D721Med (cell line): ENCODE data around the gene KLF16.
A peak's percentile ranks its signal among the peaks of the same experiment; 100 is the strongest.
"Not testable (repeated sequence)": the region's sequence is repeated elsewhere in the genome, so short reads cannot be mapped to it uniquely, and the experiment has no call there.

Experiments used
- DNase-seq: peaks from one replicate; pipeline ENCODE4 v3.0.0; 2011; ENCODE audit warnings: low spot score; ENCODE audit not compliant: insufficient read length
- FAIRE-seq: peaks from 2 replicates; lab custom pipeline; 2011; peaks lifted over from hg19 to GRCh38; lab: Jason Lieb, UNC
- TF ChIP-seq, protein P1 (sequence below): IDR thresholded peaks from 2 replicates; pipeline ENCODE4 v1.5.1; 2012; ENCODE audit warnings: mild to moderate bottlenecking, control low read depth; ENCODE audit not compliant: insufficient read depth; ENCODE audit errors: missing control alignments

Gene KLF16

DNA sequence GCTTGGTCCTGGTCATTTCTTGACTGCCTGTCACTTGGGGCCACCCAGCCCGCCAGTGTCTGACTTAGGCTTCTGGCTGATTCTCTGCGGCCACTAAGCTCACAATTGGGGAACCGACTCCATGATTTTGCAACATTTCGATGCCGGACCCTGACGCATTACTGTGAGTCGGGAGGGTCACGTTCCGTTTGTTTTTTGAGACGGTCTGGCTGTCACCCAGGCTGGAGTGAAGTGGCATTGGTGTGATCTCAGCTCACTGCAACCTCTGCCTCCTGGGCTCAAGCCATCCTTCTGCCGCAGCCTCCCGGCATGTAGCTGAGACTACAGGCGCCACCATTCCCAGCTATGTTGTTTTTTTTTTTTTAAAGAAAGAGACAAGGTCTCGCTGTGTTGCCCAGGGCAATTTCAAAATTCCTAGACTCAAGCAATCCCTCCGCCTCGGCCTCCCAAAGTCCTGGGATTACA lies 38.6 kb upstream of the KLF16 start:
- TF ChIP-seq, protein P1, sequence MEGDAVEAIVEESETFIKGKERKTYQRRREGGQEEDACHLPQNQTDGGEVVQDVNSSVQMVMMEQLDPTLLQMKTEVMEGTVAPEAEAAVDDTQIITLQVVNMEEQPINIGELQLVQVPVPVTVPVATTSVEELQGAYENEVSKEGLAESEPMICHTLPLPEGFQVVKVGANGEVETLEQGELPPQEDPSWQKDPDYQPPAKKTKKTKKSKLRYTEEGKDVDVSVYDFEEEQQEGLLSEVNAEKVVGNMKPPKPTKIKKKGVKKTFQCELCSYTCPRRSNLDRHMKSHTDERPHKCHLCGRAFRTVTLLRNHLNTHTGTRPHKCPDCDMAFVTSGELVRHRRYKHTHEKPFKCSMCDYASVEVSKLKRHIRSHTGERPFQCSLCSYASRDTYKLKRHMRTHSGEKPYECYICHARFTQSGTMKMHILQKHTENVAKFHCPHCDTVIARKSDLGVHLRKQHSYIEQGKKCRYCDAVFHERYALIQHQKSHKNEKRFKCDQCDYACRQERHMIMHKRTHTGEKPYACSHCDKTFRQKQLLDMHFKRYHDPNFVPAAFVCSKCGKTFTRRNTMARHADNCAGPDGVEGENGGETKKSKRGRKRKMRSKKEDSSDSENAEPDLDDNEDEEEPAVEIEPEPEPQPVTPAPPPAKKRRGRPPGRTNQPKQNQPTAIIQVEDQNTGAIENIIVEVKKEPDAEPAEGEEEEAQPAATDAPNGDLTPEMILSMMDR, result no peak
- no peak for FAIRE-seq
- no peak for DNase-seq

DNA sequence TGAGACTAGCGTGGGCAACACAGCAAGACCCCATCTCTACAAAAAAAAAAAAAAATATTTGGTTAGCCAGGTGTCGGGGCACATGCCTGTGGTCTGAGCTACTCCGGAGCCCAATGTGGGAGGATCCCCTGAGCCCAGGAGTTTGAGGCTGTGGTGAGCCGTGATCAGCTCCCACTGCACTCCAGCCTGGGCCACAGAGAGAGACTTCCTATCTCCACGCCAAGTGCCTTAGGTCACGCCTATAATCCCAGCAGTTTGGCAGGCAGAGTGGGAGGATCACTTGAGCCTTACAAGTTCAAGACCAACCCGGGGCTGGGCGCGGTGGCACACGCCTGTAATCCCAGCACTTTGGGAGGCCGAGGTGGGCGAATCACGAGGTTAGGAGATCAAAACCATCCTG lies 33.1 kb upstream of the KLF16 start:
- FAIRE-seq (no peak), DNase-seq (no peak)
- TF ChIP-seq, protein P1, result no peak

GRCh38 chr19:1893791-1894190 lies 30.4 kb upstream of the KLF16 start:
- FAIRE-seq (no peak), DNase-seq (no peak)
- TF ChIP-seq, protein P1, result no peak

- DNase-seq (no peak), FAIRE-seq (no peak)
- TF ChIP-seq, protein P1, result no peak
Measured at GRCh38 chr19:1889907-1890306, 26.5 kb upstream of the KLF16 start.

DNA sequence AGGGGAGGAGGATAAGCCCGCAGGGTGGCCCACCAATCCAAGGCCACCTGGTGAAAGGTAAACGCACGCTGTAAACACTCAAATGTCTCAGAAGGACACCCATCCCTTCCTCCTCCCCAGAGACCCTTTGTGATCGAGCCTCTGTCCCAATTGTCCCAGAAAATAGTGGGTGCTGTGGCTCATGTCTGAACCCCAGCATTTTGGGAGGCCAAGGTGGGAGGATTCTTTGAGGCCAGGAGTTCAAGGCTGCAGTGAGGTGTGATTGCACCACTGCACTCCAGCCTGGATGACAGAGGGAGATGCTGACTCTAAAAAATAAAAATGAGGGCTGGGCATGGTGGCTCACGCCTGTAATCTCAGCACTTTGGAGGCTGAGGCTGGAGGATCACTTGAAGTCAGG lies 25.0 kb upstream of the KLF16 start:
- TF ChIP-seq, protein P1, result no peak
- no peak for DNase-seq
- no peak for FAIRE-seq

GRCh38 chr19:1886360-1886759 lies 23.0 kb upstream of the KLF16 start:
- FAIRE-seq, DNase-seq: not testable (repeated sequence)

- not testable (repeated sequence) for FAIRE-seq
- DNase-seq, result peak; percentile 96
Measured at GRCh38 chr19:1885398-1886119, 22.2 kb upstream of the KLF16 start, which contains the start of gene ABHD17A. TSS of gene ABHD17A (minus strand) at chr19:1885496. CDS start at chr19:1881566, 3,930 bp downstream.

DNA sequence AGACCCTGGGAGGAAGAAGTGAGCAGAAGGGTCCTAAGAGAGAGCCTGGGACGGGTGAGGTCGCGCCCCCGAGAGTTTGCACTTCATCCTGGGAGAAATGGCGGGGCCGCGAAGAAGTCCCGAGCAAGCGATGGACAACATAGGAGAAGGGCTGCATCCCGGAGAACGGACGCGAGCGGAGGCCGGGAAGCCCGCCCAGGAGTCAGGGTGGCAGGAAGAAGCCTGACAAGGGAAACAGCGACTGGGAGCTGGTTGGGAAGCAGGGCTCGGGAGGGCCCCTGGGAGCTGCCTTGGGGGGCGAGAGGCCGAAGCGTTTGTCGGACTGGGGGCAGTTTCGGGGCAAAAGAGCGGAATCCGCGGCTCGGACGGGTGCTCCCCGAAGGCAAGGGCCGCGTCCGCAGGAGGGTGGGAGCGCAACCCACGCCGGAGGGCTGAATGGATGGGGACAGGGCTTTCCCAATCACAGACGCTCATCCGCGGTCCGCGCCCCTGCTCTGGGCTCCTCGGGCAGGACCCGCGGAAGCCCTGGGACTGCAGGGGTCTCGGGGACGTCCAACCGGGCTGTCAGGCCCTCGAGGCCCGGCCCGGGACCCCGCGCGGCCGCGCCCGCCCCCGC lies 21.4 kb upstream of the KLF16 start:
- TF ChIP-seq, protein P1, result no peak
- no peak for FAIRE-seq
- no peak for DNase-seq
